Putamen (tissue), 1 donor: Measurements from ENCODE around the gene CDYL2.

Experiments
- DNase-seq: peaks from one replicate; pipeline ENCODE4 v3.0.0-alpha.2; 2016; ENCODE audit warnings: low spot score

Gene CDYL2

GRCh38 chr16:80704751-80705505, 99.5 kb downstream of the CDYL2 start:
- DNase-seq, result no peak

GRCh38 chr16:80703131-80704071, 101.0 kb downstream of the CDYL2 start:
- DNase-seq, result no peak

- DNase-seq, result no peak
These were observed 101.7 kb downstream of the CDYL2 start for GRCh38 chr16:80702696-80703095.

GRCh38 chr16:80700558-80700957, 103.8 kb downstream of the CDYL2 start:
- no peak for DNase-seq

GRCh38 chr16:80695020-80695419, 109.4 kb downstream of the CDYL2 start:
- no peak for DNase-seq

GRCh38 chr16:80693553-80693952, 110.8 kb downstream of the CDYL2 start:
- no peak for DNase-seq

- DNase-seq, result no peak
These were observed 112.1 kb downstream of the CDYL2 start for GRCh38 chr16:80692270-80692669.

GRCh38 chr16:80691111-80691741, 113.2 kb downstream of the CDYL2 start:
- DNase-seq, result no peak

GRCh38 chr16:80689487-80689886, 114.9 kb downstream of the CDYL2 start:
- no peak for DNase-seq

GRCh38 chr16:80687606-80688005, 116.8 kb downstream of the CDYL2 start:
- no peak for DNase-seq

GRCh38 chr16:80684906-80685305, 119.5 kb downstream of the CDYL2 start:
- DNase-seq, result no peak

- no peak for DNase-seq
These were observed 120.1 kb downstream of the CDYL2 start for GRCh38 chr16:80684136-80684765.

- DNase-seq, result no peak
These were observed 120.8 kb downstream of the CDYL2 start for GRCh38 chr16:80683646-80684045.

GRCh38 chr16:80682421-80683070, 121.9 kb downstream of the CDYL2 start:
- no peak for DNase-seq

- DNase-seq, result no peak
These were observed 123.0 kb downstream of the CDYL2 start for GRCh38 chr16:80681436-80681835.

- peak; percentile 59 for DNase-seq
These were observed 123.6 kb downstream of the CDYL2 start for GRCh38 chr16:80680839-80681238.

- no peak for DNase-seq
These were observed 124.4 kb downstream of the CDYL2 start for GRCh38 chr16:80680046-80680445.

- DNase-seq, result no peak
These were observed 129.5 kb downstream of the CDYL2 start for GRCh38 chr16:80674884-80675283.

GRCh38 chr16:80672379-80672778, 132.0 kb downstream of the CDYL2 start:
- DNase-seq, result no peak

GRCh38 chr16:80671281-80671849, 133.0 kb downstream of the CDYL2 start:
- DNase-seq, result no peak

GRCh38 chr16:80670170-80670865, 134.1 kb downstream of the CDYL2 start:
- no peak for DNase-seq
